H54 (cell line): ENCODE data around the gene SLC52A1.
A peak's percentile ranks its signal among the peaks of the same experiment; 100 is the strongest.

Experiments used
- DNase-seq: peaks from one replicate; pipeline ENCODE4 v3.0.0; 2011; ENCODE audit warnings: low spot score, mixed read lengths; ENCODE audit not compliant: insufficient read length
- FAIRE-seq: peaks from 3 replicates; lab custom pipeline; 2011; peaks lifted over from hg19 to GRCh38; lab: Jason Lieb, UNC
- POLR2A ChIP-seq: IDR thresholded peaks from 2 replicates; pipeline ENCODE4 v1.6.1; 2011; ENCODE audit warnings: low read depth, mild to moderate bottlenecking, low read length

The SLC52A1 gene

DNA sequence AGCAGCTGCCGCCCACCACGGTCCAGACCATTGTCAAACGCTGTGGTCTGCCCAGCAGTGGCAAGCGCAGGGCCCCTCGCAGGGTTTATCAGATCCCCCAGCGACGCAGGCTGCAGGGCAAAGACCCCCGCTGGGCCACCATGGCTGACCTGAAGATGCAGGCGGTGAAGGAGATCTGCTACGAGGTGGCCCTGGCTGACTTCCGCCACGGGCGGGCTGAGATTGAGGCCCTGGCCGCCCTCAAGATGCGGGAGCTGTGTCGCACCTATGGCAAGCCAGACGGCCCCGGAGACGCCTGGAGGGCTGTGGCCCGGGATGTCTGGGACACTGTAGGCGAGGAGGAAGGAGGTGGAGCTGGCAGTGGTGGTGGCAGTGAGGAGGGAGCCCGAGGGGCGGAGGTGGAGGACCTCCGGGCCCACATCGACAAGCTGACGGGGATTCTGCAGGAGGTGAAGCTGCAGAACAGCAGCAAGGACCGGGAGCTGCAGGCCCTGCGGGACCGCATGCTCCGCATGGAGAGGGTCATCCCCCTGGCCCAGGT, 13.0 kb downstream of the SLC52A1 start:
- DNase-seq (no peak), FAIRE-seq (no peak)
- TF ChIP-seq POLR2A = no peak

DNA sequence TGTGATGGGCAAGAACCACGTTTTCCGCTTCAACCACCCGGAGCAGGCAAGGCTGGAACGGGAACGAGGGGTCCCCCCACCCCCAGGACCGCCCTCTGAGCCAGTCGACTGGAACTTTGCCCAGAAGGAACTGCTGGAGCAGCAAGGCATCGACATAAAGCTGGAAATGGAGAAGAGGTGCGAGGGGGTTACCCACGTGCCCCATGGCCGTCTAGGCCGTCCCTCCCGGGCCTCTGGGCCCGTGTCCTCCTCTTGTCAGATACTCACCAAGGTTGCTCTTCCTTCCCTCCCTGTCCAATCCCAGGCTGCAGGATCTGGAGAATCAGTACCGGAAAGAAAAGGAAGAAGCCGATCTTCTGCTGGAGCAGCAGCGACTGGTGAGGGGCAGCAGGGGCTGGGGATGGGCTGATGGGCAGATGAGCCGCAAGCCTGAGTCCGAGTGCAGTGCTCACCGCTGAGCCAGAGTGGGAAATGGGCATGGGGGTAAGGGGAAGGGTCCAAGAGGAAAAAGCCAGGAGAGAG, 14.7 kb downstream of the SLC52A1 start:
- DNase-seq (no peak), FAIRE-seq (no peak)
- no peak for TF ChIP-seq POLR2A

DNA sequence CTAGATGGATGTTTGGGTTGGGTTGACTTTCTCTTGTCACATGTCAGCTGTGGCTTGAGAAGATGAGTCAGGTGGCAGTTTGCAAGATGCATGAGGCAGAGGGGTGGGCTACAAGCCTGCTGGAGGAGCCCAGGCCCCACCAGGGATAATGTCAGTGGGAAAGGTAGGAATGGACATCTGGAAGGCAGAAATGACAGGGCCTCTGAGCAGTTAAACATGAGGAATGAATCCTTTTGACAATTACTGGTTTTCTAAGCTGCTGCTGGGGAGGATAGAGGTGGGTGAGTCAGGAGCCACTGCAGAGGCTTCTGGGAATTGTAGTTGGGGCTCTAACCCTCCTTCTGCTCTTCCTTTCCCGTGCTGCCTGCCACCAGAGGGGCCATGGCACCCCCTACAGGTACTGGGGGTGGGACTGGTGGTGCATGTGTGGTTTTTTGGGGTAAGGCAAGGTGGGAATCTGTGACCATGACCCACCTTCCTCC, 15.7 kb downstream of the SLC52A1 start:
- DNase-seq = peak; percentile 57
- no peak for FAIRE-seq
- TF ChIP-seq POLR2A = no peak

DNA sequence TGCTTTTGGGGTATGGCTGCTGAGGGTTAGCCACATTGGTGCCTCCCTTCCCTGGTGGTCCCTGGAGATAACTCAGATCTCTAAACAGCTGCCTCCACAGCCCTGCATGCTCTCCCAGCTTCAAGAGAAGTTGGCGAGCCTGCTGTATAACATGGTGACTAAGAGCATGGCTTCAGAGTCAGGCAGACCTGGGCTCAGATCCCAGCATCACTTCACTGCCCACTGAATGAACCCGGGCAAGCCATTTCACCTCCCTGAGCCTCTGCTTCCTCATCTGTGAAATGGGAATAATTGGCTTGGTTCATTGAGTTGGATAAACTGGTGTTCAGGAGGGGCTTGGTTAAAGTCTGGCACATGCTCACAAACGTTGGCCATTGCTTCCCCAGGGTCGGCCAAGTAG, 20.9 kb downstream of the SLC52A1 start:
- no peak for FAIRE-seq
- no peak for TF ChIP-seq POLR2A
- DNase-seq = no peak

DNA sequence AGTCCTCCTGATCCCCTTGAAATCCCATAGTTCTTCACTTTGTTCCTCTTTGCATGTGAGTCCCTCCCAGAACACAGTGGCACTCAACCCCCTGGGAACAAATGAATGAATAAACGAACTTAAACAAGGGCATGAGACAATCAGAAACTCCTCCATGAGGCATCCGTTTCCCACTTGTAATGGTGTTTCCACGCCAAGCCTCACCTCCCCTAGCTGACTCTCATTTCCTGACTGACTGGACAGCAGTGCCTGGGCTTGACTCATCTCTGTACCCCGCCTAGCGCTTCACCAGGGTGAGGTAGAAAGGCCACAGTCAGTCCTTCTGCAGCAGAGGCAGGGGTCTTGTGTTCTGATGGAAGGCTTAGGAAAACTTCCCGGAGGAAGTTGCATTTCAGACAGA, 23.3 kb downstream of the SLC52A1 start:
- FAIRE-seq = no peak
- DNase-seq = peak; percentile 71

DNA sequence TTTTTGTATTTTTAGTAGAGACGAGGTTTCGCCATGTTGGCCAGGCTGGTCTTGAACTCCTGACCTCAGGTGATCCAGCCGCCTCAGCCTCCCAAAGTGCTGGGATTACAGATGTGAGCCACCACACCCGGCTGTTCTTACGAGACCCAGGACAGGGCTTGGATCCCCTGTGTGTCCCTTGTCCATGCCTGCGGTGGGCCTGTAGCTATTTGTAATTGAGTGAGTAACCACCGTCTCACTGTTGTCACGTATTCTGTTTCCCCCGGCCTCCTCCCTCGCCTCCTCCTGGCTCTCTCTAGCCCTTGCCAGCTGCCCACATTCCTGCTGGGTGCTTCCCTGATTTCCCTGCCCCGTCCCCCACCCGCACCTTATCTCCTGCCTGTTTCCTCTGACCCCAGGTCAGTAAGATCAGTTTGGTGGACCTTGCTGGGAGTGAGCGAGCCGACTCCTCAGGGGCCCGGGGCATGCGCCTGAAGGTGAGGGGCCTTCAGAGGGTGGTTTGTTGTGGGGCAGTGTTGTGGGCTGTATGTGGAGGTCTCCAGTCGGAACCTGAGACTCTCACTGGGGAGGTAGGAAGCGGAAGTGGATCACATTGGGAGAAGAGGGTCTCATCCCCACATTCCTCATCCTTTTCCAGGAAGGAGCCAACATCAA, 31.9 kb downstream of the SLC52A1 start:
- no peak for TF ChIP-seq POLR2A
- no peak for DNase-seq
- FAIRE-seq = no peak

More for the DNA sequence above, 23.3 kb downstream of the SLC52A1 start:
- TF ChIP-seq POLR2A = no peak

DNA sequence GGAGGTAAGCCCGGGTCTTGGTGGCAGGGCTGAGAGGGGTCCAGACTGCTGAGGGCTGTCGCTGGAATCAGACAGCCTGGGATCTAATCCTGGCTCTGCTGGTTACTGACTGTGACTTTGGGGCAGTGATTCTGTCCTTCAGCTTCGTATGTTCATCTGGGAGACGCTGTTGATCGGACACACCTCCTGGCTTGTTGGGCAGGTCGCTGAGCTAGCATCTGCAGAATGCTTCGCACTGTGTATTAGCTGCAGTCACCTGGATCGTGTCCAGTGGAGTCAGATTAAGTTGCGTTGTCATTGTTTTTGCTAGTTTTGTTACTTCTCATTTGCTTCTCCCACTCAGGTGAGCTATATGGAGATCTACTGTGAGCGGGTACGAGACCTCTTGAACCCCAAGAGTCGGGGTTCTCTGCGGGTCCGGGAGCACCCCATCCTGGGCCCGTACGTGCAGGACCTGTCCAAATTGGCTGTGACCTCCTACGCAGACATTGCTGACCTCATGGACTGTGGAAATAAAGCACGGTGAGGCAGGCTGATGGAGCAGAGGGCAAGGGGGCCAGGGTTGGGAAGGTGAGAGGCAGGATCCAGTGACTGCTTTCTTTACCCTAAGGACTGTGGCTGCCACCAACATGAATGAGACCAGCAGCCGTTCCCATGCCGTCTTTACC, 33.0 kb downstream of the SLC52A1 start:
- DNase-seq = no peak
- FAIRE-seq = no peak
- no peak for TF ChIP-seq POLR2A

DNA sequence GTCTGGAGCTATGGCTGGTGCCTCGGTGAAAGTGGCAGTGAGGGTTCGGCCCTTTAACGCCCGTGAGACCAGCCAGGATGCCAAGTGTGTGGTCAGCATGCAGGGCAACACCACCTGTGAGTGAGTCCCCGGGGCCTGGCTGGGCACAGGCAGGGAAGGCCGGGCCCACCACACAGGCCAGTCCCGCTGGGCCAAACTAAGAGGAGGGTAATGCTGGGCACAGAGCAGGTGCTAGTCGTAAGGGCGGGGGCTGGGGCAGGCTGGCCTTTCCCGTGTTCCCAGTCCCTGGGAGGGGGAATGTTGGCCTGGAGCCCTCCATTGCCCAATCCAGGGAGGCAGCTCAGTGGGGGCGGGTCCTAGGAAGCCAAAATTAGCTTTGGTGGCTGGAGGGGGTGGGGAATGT, 35.0 kb downstream of the SLC52A1 start:
- no peak for DNase-seq
- TF ChIP-seq POLR2A = no peak
- no peak for FAIRE-seq

DNA sequence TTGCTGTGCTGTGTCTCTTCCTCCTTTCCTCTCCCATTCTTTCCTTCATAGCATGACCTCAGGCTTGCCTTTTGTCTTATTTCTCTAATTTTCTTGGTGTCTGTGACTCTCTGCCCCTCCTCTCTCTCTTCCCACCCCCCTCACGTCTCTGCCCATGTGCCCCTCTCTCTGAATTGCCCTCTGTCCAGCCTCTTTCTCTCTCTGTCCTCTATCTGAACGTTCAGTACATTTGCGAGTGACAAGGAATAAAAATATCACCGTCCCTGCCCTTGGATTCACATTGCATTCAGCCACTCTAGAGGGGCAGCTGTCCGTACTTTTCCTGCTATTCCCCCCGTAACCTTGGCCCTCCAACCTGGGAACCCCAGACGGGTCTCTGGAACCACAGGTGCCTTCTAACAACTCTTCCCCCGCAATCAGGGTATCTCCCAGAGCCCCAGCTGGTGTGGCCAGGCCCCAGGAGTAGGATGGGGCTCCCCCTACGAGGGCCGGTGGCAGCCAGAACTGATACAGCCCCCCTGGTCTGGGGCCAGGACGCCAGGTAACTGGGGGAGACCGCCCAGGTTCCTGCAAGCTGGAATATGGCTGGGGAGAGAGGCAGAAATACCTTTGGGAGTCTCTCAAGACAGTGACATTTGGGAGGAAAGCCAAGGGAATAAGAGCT, 35.7 kb downstream of the SLC52A1 start:
- no peak for FAIRE-seq

DNA sequence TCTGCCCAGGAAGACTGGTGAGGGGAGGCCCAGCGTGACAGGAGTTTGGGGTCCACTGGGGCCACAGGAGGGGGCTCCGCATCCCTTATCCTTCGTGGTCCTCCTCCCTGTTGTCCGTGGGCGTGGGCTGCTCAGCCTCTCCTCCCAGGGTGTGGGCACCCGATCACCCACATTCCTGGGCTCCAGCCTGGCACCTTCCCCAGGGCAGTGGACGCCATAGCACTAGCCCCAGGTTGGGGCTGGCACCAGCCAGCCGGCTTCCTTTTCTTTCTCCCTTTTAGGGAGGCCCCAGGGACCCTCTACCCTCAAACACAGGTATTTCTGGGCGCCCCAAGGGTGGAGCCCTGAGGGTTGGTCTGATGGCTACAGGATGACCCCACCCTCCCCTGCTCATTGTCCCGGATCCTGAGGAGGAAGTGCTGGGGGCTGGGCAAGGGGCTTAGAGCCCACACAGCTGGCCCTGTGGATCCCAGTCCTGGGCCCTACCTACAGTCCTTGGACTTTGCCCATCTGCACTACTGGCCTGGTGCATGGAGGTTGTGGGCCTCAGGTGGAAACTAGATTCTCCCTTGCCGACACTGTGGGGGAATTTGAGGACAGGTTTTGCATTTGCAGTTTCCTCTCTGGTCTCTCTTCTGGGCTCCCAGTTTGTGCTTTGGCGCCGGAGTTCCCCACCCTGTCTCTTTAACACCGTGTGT, 36.3 kb downstream of the SLC52A1 start:
- DNase-seq (no peak), FAIRE-seq (no peak)
- 0 out of 2 replicates have a peak, but pooled peaks have one; percentile 4 for TF ChIP-seq POLR2A

More for the DNA sequence above, 35.7 kb downstream of the SLC52A1 start:
- DNase-seq = no peak
- TF ChIP-seq POLR2A = no peak

DNA sequence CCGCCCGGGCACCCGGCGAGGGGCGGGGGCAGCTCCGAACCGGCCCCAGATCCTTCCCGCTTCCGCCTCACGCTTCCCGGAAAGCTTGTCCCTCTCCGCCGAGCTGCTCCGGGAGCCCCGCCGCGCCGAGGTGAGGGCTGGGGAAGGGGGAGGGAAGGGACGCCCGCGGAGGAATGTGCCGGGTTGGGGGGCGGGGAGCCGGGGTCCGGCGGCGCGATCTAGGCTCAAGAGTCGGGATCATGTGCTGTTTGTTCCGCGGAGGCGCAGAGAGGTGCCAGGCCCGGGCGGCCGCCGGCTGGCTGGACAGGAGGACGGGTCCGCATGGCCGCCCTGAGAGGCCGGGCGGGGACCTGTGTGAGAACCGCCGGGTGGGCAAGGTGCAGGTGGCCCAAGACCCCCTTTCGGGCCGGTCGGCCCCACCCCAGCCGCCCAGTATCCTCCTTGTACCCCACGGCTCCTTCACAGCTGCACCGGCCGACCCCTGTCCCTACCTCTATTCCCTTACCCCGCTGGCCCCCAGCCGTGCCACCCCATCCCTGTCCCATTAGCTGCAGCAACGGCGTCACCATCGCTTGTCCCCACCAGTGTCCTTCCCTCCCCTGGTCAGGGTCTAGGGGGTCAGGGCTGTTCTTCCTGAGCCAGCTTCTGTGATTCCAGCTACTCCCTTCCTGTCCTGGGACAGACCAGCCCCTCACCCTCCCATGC, 37.0 kb downstream of the SLC52A1 start:
- TF ChIP-seq POLR2A = no peak
- no peak for FAIRE-seq
- DNase-seq = peak; percentile 57

DNA sequence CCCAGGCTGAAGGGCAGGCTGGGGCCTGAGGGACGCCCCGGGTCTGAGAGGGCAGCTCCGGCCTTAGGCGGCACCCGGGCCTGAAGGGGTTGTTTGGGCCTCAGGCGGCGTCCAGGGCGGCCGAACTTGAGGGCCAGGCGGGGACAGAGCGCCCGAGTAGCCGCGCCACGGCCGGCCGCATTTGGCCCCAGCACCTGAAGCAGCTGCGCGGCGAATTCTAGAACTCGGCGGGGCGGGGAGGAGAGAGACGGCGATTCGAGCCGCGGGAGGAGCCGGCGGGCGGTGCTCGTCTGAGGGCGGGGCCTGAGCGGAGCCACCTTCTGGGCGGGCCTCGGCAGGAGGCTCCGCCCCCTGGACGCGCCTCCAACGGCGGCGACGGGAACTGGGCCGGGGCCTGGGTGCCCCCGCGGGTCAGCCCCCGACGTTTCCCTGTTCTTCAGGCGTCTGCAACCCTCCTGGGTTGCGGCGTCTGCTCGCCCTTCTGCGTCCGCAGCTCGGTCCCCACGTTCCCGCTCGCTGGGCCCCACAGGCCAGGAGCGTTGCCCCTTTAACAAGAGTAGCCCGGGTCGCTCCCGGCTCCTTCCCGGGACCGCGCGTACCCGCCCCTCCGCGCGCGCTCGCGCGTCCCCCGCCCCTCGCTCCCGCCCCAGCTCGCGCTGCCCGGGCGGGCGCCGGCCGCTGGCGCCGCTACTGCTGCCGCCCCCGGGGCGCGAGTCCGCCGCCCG, 37.8 kb downstream of the SLC52A1 start, which contains the start of the genes INCA1 and KIF1C:
INCA1 (minus strand) TSS at position 221 of the 725 bp plus-strand sequence. CDS start 3,085 bp downstream, outside the sequence.
KIF1C (plus strand) TSS at position 649 of the 725 bp plus-strand sequence. CDS start 2,297 bp downstream, outside the sequence.
- DNase-seq (peak; percentile 94), FAIRE-seq (no peak)

More for the DNA sequence above, 37.8 kb downstream of the SLC52A1 start, which contains the start of the genes INCA1 and KIF1C:
- peak; percentile 55 for TF ChIP-seq POLR2A
